HepG2 (cell line): ENCODE results near the gene DPH1. TPM values are rescaled to one million over a fixed set of nuclear protein-coding genes. Genes with fewer than 3 reads are reported as not detected.

ENCODE experiments used
- ATAC-seq: fragments of 200-7000 bp; cut with Tn5 transposase; 3 replicates; pipeline ENCODE4 v1.9.1; 2020; ENCODE audit warnings: mild to moderate bottlenecking, moderate library complexity
- BruUV-seq: library from RNA; stranded (reverse); fragments of 400-500 nt; replicated peaks from 2 replicates; lab custom pipeline; 2021; lab: Mats Ljungman, UMichigan
- CTCF ChIA-PET: fragments of 300-600 bp; formaldehyde crosslinking; extraction: SDS; loops from one replicate; lab custom pipeline; 2021; ENCODE audit warnings: low total read pairs, inconsistent platforms, low intra/inter-chr PET ratio; lab: Yijun Ruan, JAX
- POLR2A ChIA-PET: fragments of 350-600 bp; sonication (Branson Sonifier 250); formaldehyde crosslinking; loops from one replicate; lab custom pipeline; 2020; ENCODE audit warnings: antibody characterized with exemption, inconsistent platforms; lab: Yijun Ruan, JAX
- DNase-seq: peaks from one replicate; pipeline ENCODE4 v3.0.0-alpha.2; 2015; ENCODE audit warnings: low spot score
- FAIRE-seq: peaks from 3 replicates; lab custom pipeline; 2011; peaks lifted over from hg19 to GRCh38; lab: Jason Lieb, UNC
- H2AFZ ChIP-seq: one replicate; pipeline ENCODE4 v1.6.1; 2011; ENCODE audit warnings: low read length, inconsistent platforms
- H3K27ac ChIP-seq: fragments of 300-600 bp; 3 replicates; pipeline ENCODE4 v1.8.0; 2011; ENCODE audit warnings: mixed run types, mild to moderate bottlenecking, mixed read lengths, low read length, inconsistent platforms; ENCODE audit not compliant: insufficient read depth; ENCODE audit errors: extremely low read length
- H3K27me3 ChIP-seq, 2 experiments: fragments of 200-600 bp in 1 of 2; 2 replicates in 1 of 2; 3 replicates in 1 of 2; pipeline versions ENCODE4 v1.6.0 to v1.8.0; 2011; ENCODE audit warnings: low read length in 2 of 2, mild to moderate bottlenecking in 2 of 2, moderate library complexity in 2 of 2, inconsistent platforms in 1 of 2; ENCODE audit not compliant: insufficient read depth in 2 of 2, control insufficient read depth in 1 of 2
- H3K36me3 ChIP-seq, 2 experiments: fragments of 200-600 bp in 1 of 2; replicated peaks in 1 of 2; 2 replicates in 1 of 2; 3 replicates in 1 of 2; pipeline versions ENCODE4 v1.5.1 to v1.8.0; 2011; ENCODE audit warnings: low read length in 2 of 2, inconsistent platforms in 1 of 2; ENCODE audit not compliant: insufficient read depth in 2 of 2, control insufficient read depth in 1 of 2
- H3K4me1 ChIP-seq: 2 replicates; pipeline ENCODE4 v1.5.1; 2012; ENCODE audit warnings: low read length, inconsistent platforms; ENCODE audit not compliant: insufficient read depth
- H3K4me2 ChIP-seq: 2 replicates; pipeline ENCODE4 v1.6.0; 2011; ENCODE audit warnings: low read depth, low read length, inconsistent platforms
- H3K4me3 ChIP-seq, 3 experiments: fragments of 200-600 bp in 1 of 3; sonication (generic), shearing (Covaris generic) in 1 of 3; replicated peaks in 1 of 3; 2 replicates each; pipeline ENCODE4 v1.5.1; 2011 to 2016; ENCODE audit warnings: low read length in 3 of 3, inconsistent platforms in 2 of 3, low read depth in 2 of 3, mild to moderate bottlenecking in 2 of 3, control low read depth in 1 of 3, mixed read lengths in 1 of 3; ENCODE audit not compliant: insufficient read depth in 1 of 3
- H3K79me2 ChIP-seq: one replicate; pipeline ENCODE4 v1.6.1; 2011; ENCODE audit warnings: low read length, inconsistent platforms; ENCODE audit not compliant: insufficient read depth
- H3K9ac ChIP-seq: 2 replicates; pipeline ENCODE4 v1.6.0; 2011; ENCODE audit warnings: mild to moderate bottlenecking, low read depth, low read length, inconsistent platforms; ENCODE audit not compliant: insufficient read depth
- H3K9me3 ChIP-seq: 2 replicates; pipeline ENCODE4 v1.5.1; 2012; ENCODE audit warnings: mild to moderate bottlenecking, low read length
- H4K20me1 ChIP-seq: 2 replicates; pipeline ENCODE4 v1.6.0; 2011; ENCODE audit warnings: inconsistent platforms, mild to moderate bottlenecking, low read length, moderate library complexity; ENCODE audit not compliant: insufficient read depth
- STAT5B ChIP-seq: sonication (generic); formaldehyde crosslinking; IDR thresholded peaks from 2 replicates; pipeline ENCODE4 v1.4.0; 2020; ENCODE audit warnings: missing genetic modification reagents
- ZBTB10 ChIP-seq: sonication (generic); formaldehyde crosslinking; IDR thresholded peaks from 2 replicates; pipeline ENCODE4 v1.4.0; 2020; ENCODE audit warnings: missing genetic modification reagents, borderline replicate concordance
- ZNF280D ChIP-seq: sonication (generic); formaldehyde crosslinking; IDR thresholded peaks from 2 replicates; pipeline ENCODE4 v1.5.1; 2020; ENCODE audit warnings: mild to moderate bottlenecking, missing genetic modification reagents
- ZNF468 ChIP-seq: sonication (generic); formaldehyde crosslinking; IDR thresholded peaks from 2 replicates; pipeline ENCODE4 v1.8.0; 2022; ENCODE audit warnings: mild to moderate bottlenecking, moderate library complexity, missing genetic modification reagents
- WGBS: methylation state at CpG from one replicate; pipeline ENCODE4 v1.1.6; 2017; ENCODE audit warnings: low lambda C conversion rate; 5-methylcytosine and 5-hydroxymethylcytosine counted together
- in situ Hi-C: cut with HindIII; loops from 2 replicates; pipeline ENCODE4 v1.10.0; 2017; ENCODE audit warnings: low pct_unique_long_range_greater_than_20kb; ENCODE audit not compliant: extremely low pct_ligation_motif_present
- intact Hi-C: fragments of 100-400 bp; cut with micrococcal nuclease; formaldehyde crosslinking; loops from one replicate; pipeline ENCODE4 v1.10.0; 2022; ENCODE audit not compliant: unreplicated experiment
- polyA plus RNA-seq, 8 experiments: library from polyadenylated mRNA; depleted of rRNA in 3 of 8; stranded (reverse) in 7 of 8; unstranded in 1 of 8; fragments of >200 nt; fragmentation: Illumina TruSeq in 4 of 8; extraction: Trizol in 4 of 8; gene quantifications; 2 replicates each; pipeline versions ENCODE4 v1.2.1 to v1.2.3, GENCODE V29; 2011 to 2016; ENCODE audit warnings: low read depth in 4 of 8, missing spikeins in 1 of 8, mixed read lengths in 1 of 8; ENCODE audit not compliant: insufficient read depth in 1 of 8
- total RNA-seq, 5 experiments: library from RNA; depleted of rRNA; stranded (reverse); fragments of >200 nt; fragmentation: Illumina TruSeq; extraction: Trizol; gene quantifications; 2 replicates each; pipeline ENCODE4 v1.2.3, GENCODE V29; 2016; ENCODE audit warnings: low read depth in 1 of 5

DPH1 gene
- total and polyA plus RNA-seq, 2 of the 13 experiments (the other 11 are each of a cell fraction or from before 2014, with no cell fraction given), result 25.3 to 42.8 TPM

- intact Hi-C loops, result no loop called here
- TF ChIP-seq ZNF280D (CRISPR knock-in tag), result no peak
- TF ChIP-seq ZNF468, result no peak
- no peak for TF ChIP-seq STAT5B (CRISPR knock-in tag)
- no peak for TF ChIP-seq ZBTB10 (CRISPR knock-in tag)
- Histone ChIP-seq H3K36me3 (peaks cover 15 to 31% of the 10 kb centered on the region in 2 experiments), H2AFZ (no peak overlapping the region), H4K20me1 (no peaks in the 10 kb centered on the region), H3K9me3 (no peaks in the 10 kb centered on the region), H3K27me3 (no peaks in the 10 kb centered on the region), H3K4me2 (no peak overlapping the region), H3K4me1 (peaks cover 38% of the 10 kb centered on the region), H3K27ac (no peak overlapping the region), H3K9ac (no peak overlapping the region), H3K79me2 (no peaks in the 10 kb centered on the region), H3K4me3 (no peak overlapping the region)
- FAIRE-seq (no peak), ATAC-seq (no peak), DNase-seq (no peak)
- 97% methylated on average over 15 of the region's 15 CpGs for WGBS
- ChIA-PET CTCF (no interaction called here), POLR2A (no interaction called here)
- in situ Hi-C loops, result no loop called here
- no TSS peak for BruUV-seq
These were observed 38.6 kb downstream of the DPH1 start for GRCh38 chr17:2068519-2069051.
